Brain microvascular endothelial cell (primary cell): ENCODE data around the gene HSD17B14.

Experiments
- DNase-seq: peaks from one replicate; pipeline ENCODE4 v3.0.0-alpha.2; 2020
- H3K27ac ChIP-seq: fragments of 250-450 bp; sonication (Bioruptor Pico); 2 replicates; pipeline ENCODE4 v1.5.1; 2020; ENCODE audit warnings: mild to moderate bottlenecking, moderate library complexity
- H3K27me3 ChIP-seq: fragments of 250-450 bp; sonication (Bioruptor Pico); replicated peaks from 2 replicates; pipeline ENCODE4 v1.5.1; 2020; ENCODE audit warnings: mild to moderate bottlenecking
- H3K36me3 ChIP-seq: fragments of 250-450 bp; sonication (Bioruptor Pico); replicated peaks from 2 replicates; pipeline ENCODE4 v1.5.1; 2020; ENCODE audit warnings: mild to moderate bottlenecking
- H3K4me3 ChIP-seq: 2 replicates; pipeline ENCODE4 v1.5.1; 2011; ENCODE audit warnings: low read depth, mild to moderate bottlenecking, control low read depth, low read length, moderate library complexity
- CTCF ChIP-seq: IDR thresholded peaks from 2 replicates; pipeline ENCODE4 v1.5.1; 2011; ENCODE audit warnings: low read depth, mild to moderate bottlenecking, moderate library complexity, low read length, control low read depth, inconsistent platforms; ENCODE audit errors: missing control alignments
- in situ Hi-C: cut with HindIII; loops from 2 replicates; pipeline ENCODE4 v1.10.0; 2017; ENCODE audit warnings: low sequenced_read_pairs, low pct_ligation_motif_present

The HSD17B14 gene

DNA sequence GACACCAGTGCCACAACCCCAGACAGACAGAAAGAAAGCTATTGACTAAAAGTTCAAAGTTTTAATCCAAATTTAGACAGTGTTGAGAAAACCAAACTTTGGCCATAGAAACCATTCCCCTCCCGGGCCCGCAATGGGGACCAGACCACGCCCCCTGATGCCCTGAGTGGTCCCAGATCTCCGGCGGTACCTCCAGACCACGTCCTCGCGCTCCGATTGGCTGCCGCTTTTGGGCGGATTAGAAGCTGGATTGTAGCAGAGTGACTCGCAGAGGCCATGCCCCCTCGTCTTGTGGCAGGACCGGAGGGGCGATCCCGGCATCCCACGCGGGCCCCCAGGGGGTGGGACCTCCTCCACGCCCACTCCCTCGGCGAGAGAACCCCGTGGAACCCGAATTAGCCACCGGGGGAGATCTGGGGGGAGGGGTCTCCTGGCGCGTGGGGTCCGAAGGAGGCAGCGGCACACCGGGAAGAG is 797 bp upstream of the HSD17B14 start:
- Histone ChIP-seq H3K27ac (no peak overlapping the region), H3K36me3 (no peaks in the 10 kb centered on the region)

DNA sequence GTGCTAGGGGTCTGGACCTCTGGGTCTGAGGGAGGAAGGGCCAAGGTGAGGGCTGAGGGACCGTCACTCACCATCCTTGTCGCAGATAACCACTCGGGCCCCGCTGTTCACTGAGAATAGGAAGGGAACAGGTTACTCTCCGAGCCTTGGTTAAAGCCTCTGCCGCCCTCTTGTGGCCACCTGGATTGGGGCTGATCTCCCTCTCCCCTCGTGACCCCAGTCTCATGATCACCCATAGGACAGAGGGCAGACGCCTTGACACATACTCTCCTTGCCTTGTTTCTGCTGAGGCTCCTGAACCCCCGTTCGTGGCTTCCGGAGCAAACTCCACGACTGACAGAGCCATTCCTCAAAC is 580 bp downstream of the HSD17B14 start:
- TF ChIP-seq CTCF = peak; percentile 94
- no peaks in the 10 kb centered on the region for H3K27me3 ChIP-seq
- peak; percentile 80 for DNase-seq
- peak overlapping the region; percentile 36 for H3K27ac ChIP-seq
- peak overlapping the region; percentile 59 for H3K4me3 ChIP-seq
- in situ Hi-C loops = no loop called here
- no peaks in the 10 kb centered on the region for H3K36me3 ChIP-seq

More for the DNA sequence above, 797 bp upstream of the HSD17B14 start:
- H3K27me3 ChIP-seq = no peaks in the 10 kb centered on the region
- no peak for TF ChIP-seq CTCF
- in situ Hi-C loops = no loop called here
- DNase-seq = peak; percentile 86
- H3K4me3 ChIP-seq = peak overlapping the region; percentile 59

GRCh38 chr19:48833977-48834376 is 2.3 kb downstream of the HSD17B14 start:
- Histone ChIP-seq H3K36me3 (no peaks in the 10 kb centered on the region), H3K27me3 (no peaks in the 10 kb centered on the region), H3K4me3 (no peak overlapping the region), H3K27ac (no peak overlapping the region)
- no peak for DNase-seq
- no peak for TF ChIP-seq CTCF
- in situ Hi-C loops = no loop called here

GRCh38 chr19:48833049-48833448 is 3.2 kb downstream of the HSD17B14 start:
- no peaks in the 10 kb centered on the region for H3K36me3 ChIP-seq
- in situ Hi-C loops = no loop called here
- no peak for DNase-seq

GRCh38 chr19:48830965-48831364 is 5.3 kb downstream of the HSD17B14 start:
- Histone ChIP-seq H3K4me3 (no peak overlapping the region), H3K36me3 (no peaks in the 10 kb centered on the region), H3K27ac (no peak overlapping the region), H3K27me3 (no peaks in the 10 kb centered on the region)
- no peak for DNase-seq
- in situ Hi-C loops = no loop called here
- TF ChIP-seq CTCF = no peak

More at GRCh38 chr19:48833049-48833448, 3.2 kb downstream of the HSD17B14 start:
- Histone ChIP-seq H3K27me3 (no peaks in the 10 kb centered on the region), H3K4me3 (no peak overlapping the region), H3K27ac (no peak overlapping the region)
- no peak for TF ChIP-seq CTCF

DNA sequence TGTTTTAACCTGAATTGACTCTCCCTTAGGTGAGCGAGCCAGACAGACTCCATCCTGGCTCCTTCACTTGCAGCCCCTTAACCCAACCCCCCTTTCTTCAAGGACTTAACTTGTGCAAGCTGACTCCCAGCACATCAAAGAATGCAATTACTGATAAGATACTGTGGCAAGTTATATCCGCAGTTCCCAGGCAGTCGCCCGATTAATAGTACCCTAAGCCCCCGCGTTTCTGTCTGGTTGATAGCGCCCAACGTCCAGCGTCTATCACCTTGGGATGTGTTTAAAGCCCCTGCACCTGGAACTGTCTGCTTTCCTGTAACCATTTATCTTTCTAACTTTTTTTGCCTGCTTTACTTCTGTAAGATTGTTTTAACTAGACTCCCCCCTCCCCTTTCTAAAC is 6.2 kb downstream of the HSD17B14 start:
- TF ChIP-seq CTCF = no peak
- DNase-seq = no peak
- H3K36me3 ChIP-seq = no peaks in the 10 kb centered on the region
- in situ Hi-C loops = no loop called here
- H3K27ac ChIP-seq = no peak overlapping the region
- no peaks in the 10 kb centered on the region for H3K27me3 ChIP-seq
- no peak overlapping the region for H3K4me3 ChIP-seq
